NB4 (cell line): Measurements from ENCODE around the gene RAB13.

Experiments
- DNase-seq: peaks from one replicate; pipeline ENCODE4 v3.0.0; 2010; ENCODE audit warnings: low read depth
- H3K4me3 ChIP-seq: one replicate; pipeline ENCODE4 v1.5.1; 2011; ENCODE audit warnings: mild to moderate bottlenecking, low read depth, low read length, moderate library complexity
- MYC ChIP-seq: IDR thresholded peaks from 2 replicates; pipeline ENCODE4 v1.6.1; 2011; ENCODE audit warnings: low read depth, low read length
- POLR2A ChIP-seq: IDR thresholded peaks from 2 replicates; pipeline ENCODE4 v1.6.1; 2011; ENCODE audit warnings: mild to moderate bottlenecking; ENCODE audit not compliant: insufficient read length; ENCODE audit errors: extremely low read depth
- TF ChIP-seq, protein P1 (sequence below): IDR thresholded peaks from one replicate; pipeline ENCODE4 v1.5.1; 2012; ENCODE audit warnings: low read depth, low read length
- TF ChIP-seq, protein P2 (sequence below): IDR thresholded peaks from 2 replicates; pipeline ENCODE4 v1.6.1; 2011; ENCODE audit warnings: low read depth, low read length

The RAB13 gene

DNA sequence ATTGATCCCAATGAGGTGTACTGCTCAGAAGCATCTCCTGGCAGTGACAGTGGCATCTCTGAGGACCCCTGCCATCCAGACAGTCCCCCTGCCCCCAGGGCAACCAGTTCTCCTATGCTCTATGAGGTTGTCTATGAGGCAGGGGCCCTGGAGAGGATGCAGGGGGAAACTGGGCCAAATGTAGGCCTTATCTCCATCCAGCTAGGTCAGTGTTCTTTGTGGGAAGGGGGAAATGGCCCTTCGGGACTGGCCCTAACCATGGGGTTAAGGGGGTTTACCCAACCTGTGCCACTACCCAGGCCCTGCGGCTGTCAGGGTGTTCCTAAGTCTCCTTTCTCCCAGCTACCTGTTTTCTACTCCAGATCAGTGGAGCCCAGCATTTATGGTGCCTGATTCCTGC is 17.2 kb downstream of the RAB13 start:
- H3K4me3 ChIP-seq, result no peak overlapping the region
- no peak for DNase-seq
- TF ChIP-seq MYC, result no peak
- TF ChIP-seq POLR2A, result no peak
- TF ChIP-seq, protein P1, sequence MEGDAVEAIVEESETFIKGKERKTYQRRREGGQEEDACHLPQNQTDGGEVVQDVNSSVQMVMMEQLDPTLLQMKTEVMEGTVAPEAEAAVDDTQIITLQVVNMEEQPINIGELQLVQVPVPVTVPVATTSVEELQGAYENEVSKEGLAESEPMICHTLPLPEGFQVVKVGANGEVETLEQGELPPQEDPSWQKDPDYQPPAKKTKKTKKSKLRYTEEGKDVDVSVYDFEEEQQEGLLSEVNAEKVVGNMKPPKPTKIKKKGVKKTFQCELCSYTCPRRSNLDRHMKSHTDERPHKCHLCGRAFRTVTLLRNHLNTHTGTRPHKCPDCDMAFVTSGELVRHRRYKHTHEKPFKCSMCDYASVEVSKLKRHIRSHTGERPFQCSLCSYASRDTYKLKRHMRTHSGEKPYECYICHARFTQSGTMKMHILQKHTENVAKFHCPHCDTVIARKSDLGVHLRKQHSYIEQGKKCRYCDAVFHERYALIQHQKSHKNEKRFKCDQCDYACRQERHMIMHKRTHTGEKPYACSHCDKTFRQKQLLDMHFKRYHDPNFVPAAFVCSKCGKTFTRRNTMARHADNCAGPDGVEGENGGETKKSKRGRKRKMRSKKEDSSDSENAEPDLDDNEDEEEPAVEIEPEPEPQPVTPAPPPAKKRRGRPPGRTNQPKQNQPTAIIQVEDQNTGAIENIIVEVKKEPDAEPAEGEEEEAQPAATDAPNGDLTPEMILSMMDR, result no peak
- TF ChIP-seq, protein P2, sequence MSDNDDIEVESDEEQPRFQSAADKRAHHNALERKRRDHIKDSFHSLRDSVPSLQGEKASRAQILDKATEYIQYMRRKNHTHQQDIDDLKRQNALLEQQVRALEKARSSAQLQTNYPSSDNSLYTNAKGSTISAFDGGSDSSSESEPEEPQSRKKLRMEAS, result no peak

DNA sequence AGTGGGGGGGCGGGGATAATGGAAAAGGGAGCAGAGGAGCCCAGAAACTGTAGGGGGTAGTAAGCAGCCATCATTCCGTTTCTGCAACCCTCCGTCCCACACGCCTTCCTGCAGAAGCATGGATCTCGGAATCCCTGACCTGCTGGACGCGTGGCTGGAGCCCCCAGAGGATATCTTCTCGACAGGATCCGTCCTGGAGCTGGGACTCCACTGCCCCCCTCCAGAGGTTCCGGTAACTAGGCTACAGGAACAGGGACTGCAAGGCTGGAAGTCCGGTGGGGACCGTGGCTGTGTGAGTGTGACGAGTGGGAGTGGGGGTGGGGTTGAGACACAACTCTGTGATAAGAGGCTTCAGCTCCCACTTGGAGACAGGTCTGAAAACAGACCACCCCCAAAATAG is 17.7 kb downstream of the RAB13 start:
- TF ChIP-seq POLR2A, result no peak
- TF ChIP-seq, protein P2, result no peak
- TF ChIP-seq MYC, result no peak
- TF ChIP-seq, protein P1, result no peak
- no peak for DNase-seq
- peak overlapping the region; percentile 94 for H3K4me3 ChIP-seq

DNA sequence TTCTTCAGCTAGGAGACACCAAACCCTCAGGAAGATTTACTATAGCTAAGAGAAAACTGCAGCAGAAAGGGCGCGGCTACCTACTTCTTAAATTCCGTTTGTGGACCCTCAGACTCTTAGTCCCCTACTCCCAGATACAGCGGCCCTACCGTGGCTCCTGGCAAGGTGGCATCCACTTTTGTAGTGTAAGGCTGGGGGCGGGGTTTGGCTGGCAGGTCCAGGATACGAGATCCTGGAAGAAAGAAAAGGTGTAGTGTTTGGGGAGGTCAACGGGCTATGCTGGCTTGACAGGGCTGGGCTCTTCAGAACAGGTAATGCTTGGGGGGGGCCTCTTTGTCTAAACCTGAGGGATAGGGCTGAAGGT is 18.2 kb downstream of the RAB13 start:
- H3K4me3 ChIP-seq, result peak overlapping the region; percentile 94
- DNase-seq, result no peak
- TF ChIP-seq, protein P1, result no peak
- TF ChIP-seq POLR2A, result no peak
- no peak for TF ChIP-seq MYC

DNA sequence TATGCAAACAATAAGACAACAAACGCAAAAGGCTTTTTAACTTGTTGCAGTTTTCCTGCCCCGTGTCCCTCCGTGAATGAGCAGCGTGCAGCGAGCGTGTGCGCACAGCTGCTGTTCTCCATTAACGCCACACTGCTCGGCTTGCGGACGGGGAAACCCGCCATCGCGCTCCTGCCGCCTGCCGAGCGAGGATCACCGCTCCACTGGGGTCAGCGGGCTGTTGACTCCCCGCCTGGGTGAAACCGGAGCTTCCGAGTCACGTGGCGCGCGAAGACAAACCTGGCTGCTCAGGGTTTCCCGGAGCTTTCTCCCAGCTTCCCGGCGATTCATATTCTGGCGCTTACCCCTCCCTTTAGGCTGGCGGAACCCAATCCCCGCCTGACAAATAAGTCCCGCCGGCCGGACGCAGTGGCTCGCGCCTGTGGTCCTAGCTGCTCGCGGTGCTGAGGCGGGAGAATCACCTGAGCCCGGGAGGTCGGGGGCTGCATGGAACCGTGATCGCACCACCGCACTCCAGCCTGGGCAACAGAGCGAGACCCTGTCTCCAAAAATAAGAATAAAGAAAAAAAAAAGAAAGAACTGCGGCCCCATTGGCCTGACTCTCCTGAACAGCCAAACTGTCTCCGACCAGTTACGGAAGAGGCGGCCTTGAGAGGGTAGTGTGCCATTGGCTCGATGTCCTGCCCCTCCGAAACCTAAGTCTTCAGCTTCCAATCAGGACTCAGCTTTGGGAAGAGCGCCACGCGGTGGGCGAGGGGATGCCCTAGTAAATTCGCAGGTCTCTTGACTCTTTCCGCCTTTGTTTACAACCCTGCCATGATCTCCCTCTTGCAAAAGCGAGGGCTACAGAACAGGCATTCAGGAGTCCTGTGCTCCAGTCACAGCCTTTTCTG is 18.8 kb downstream of the RAB13 start, which contains the start of gene CREB3L4:
Gene CREB3L4, plus strand, starts transcription at position 796 of the 893 bp plus-strand sequence. CDS start 624 bp downstream, outside the sequence.
- DNase-seq, result peak; percentile 99
- TF ChIP-seq POLR2A (peak; percentile 64), MYC (peak; percentile 87)
- TF ChIP-seq, protein P1, result peak; percentile 16
- TF ChIP-seq, protein P2, result peak; percentile 93
- peak within 1 kb of the TSS; percentile 94 for H3K4me3 ChIP-seq

DNA sequence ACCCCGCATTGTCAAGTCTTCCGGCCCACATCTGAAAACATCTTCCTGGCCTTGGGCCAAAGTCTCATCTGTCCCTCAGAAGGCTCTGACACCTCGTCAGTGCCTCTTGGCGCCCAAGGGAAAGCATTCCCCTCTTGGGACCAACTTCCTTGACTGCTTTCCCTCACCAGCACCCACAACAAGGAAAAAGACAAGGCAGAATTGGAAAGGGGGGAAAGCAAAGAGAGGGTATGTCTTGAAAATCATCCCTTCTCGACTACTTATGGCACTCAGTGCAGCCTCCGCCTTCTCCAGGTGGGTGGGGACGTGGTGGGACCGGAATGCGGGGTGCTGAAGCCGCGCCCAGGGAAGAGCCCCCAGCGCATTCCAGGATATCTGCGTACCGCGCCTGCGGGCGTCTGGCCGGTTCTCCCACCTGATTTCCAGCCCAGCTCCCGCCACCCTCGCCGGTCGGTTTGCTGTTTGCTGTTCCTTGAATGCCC is 22.2 kb downstream of the RAB13 start:
- no peak for DNase-seq
- peak overlapping the region; percentile 84 for H3K4me3 ChIP-seq
- TF ChIP-seq, protein P1, result no peak
- TF ChIP-seq, protein P2, result no peak
- no peak for TF ChIP-seq POLR2A
- TF ChIP-seq MYC, result no peak
